Type B pancreatic cell (in vitro differentiated cells): ENCODE measurements around the gene HPCAL1. TPM values are rescaled to one million over a fixed set of nuclear protein-coding genes. Genes with fewer than 3 reads are reported as not detected.

Experiments used
- DNase-seq: peaks from one replicate; pipeline ENCODE4 v3.0.0; 2021; ENCODE audit warnings: mixed read lengths; ENCODE audit not compliant: unreplicated experiment; ENCODE audit errors: extremely low spot score
- H3K27ac Mint-ChIP-seq: 2 replicates; pipeline ENCODE4 v1.8.0; 2021; ENCODE audit warnings: mild to moderate bottlenecking, mixed read lengths
- H3K27me3 Mint-ChIP-seq: 2 replicates; pipeline ENCODE4 v1.8.0; 2021; ENCODE audit warnings: mixed read lengths
- H3K36me3 Mint-ChIP-seq: 2 replicates; pipeline ENCODE4 v1.8.0; 2021; ENCODE audit warnings: mixed read lengths
- H3K4me1 Mint-ChIP-seq: one replicate; pipeline ENCODE4 v1.8.0; 2021; ENCODE audit warnings: mixed read lengths; ENCODE audit not compliant: unreplicated experiment
- H3K4me3 Mint-ChIP-seq: 2 replicates; pipeline ENCODE4 v1.8.0; 2021; ENCODE audit warnings: mild to moderate bottlenecking, mixed read lengths
- H3K9me3 Mint-ChIP-seq: 2 replicates; pipeline ENCODE4 v1.8.0; 2021; ENCODE audit warnings: mixed read lengths
- CTCF ChIP-seq: fragments of 200-600 bp; sonication (generic); conservative IDR thresholded peaks from 2 replicates; pipeline ENCODE4 v1.5.0; 2021; ENCODE audit warnings: antibody characterized with exemption, mild to moderate bottlenecking
- long read RNA-seq: library from polyadenylated mRNA; unstranded; transcript quantifications from one replicate; pipeline ENCODE4 v2.0.0, GENCODE V29; 2020
- total RNA-seq: library from RNA; stranded (reverse); gene quantifications from 2 replicates; pipeline ENCODE4 v1.2.1, GENCODE V29; 2021; ENCODE audit warnings: low replicate concordance

Gene HPCAL1
- total RNA-seq: 13.4 and 17.8 TPM in 2 replicates
- long read RNA-seq, partial matches to known transcripts: 1 of 5 reads
- long read RNA-seq, other reads (novel, unspliced or antisense): 2 of 5 reads

- TF ChIP-seq CTCF: peak; percentile 74
- H3K27me3 Mint-ChIP-seq: peaks cover 35% of the 10 kb centered on the region
- peak within 1 kb of the TSS; percentile 96 for H3K4me3 Mint-ChIP-seq
- no peaks in the 10 kb centered on the region for H3K9me3 Mint-ChIP-seq
- peaks cover 17% of the 10 kb centered on the region for H3K4me1 Mint-ChIP-seq
- no peaks in the 10 kb centered on the region for H3K36me3 Mint-ChIP-seq
- H3K27ac Mint-ChIP-seq: peak within 1 kb of the TSS; percentile 78
- peak; percentile 92 for DNase-seq
Measured at GRCh38 chr2:10302479-10303180, at the start of gene HPCAL1. HPCAL1 (plus strand) TSS chr2:10302904; CDS start chr2:10419758, 116,854 bp downstream.

GRCh38 chr2:10253596-10254372, 48.9 kb upstream of the HPCAL1 start:
- DNase-seq: no peak
- no peak overlapping the region for H3K27ac Mint-ChIP-seq
- no peaks in the 10 kb centered on the region for H3K36me3 Mint-ChIP-seq
- no peaks in the 10 kb centered on the region for H3K9me3 Mint-ChIP-seq
- peaks cover 4% of the 10 kb centered on the region for H3K4me1 Mint-ChIP-seq
- H3K4me3 Mint-ChIP-seq: no peak overlapping the region
- H3K27me3 Mint-ChIP-seq: peaks cover 4% of the 10 kb centered on the region
- no peak for TF ChIP-seq CTCF

- no peaks in the 10 kb centered on the region for H3K9me3 Mint-ChIP-seq
- H3K36me3 Mint-ChIP-seq: no peaks in the 10 kb centered on the region
- peaks cover 4% of the 10 kb centered on the region for H3K27me3 Mint-ChIP-seq
- no peak for DNase-seq
- peaks cover 4% of the 10 kb centered on the region for H3K4me1 Mint-ChIP-seq
- TF ChIP-seq CTCF: no peak
- no peak overlapping the region for H3K27ac Mint-ChIP-seq
- no peak overlapping the region for H3K4me3 Mint-ChIP-seq
Measured at GRCh38 chr2:10254373-10255188, 48.1 kb upstream of the HPCAL1 start.

- H3K27me3 Mint-ChIP-seq: peaks cover 4% of the 10 kb centered on the region
- no peaks in the 10 kb centered on the region for H3K36me3 Mint-ChIP-seq
- TF ChIP-seq CTCF: no peak
- H3K4me1 Mint-ChIP-seq: peaks cover 4% of the 10 kb centered on the region
- no peak overlapping the region for H3K27ac Mint-ChIP-seq
- no peaks in the 10 kb centered on the region for H3K9me3 Mint-ChIP-seq
- DNase-seq: no peak
- H3K4me3 Mint-ChIP-seq: no peak overlapping the region
Measured at GRCh38 chr2:10255189-10256030, 47.3 kb upstream of the HPCAL1 start.

- H3K36me3 Mint-ChIP-seq: no peaks in the 10 kb centered on the region
- TF ChIP-seq CTCF: no peak
- H3K9me3 Mint-ChIP-seq: no peaks in the 10 kb centered on the region
- H3K27me3 Mint-ChIP-seq: peaks cover 6% of the 10 kb centered on the region
- no peak for DNase-seq
- no peak overlapping the region for H3K4me3 Mint-ChIP-seq
- no peak overlapping the region for H3K27ac Mint-ChIP-seq
- H3K4me1 Mint-ChIP-seq: peaks cover 4% of the 10 kb centered on the region
Measured at GRCh38 chr2:10256031-10256514, 46.6 kb upstream of the HPCAL1 start.
